Measurements from ENCODE around the gene PNMA8A. TPM values are rescaled to one million over a fixed set of nuclear protein-coding genes. Genes with fewer than 3 reads are reported as not detected.

The PNMA8A gene
- total and polyA plus RNA-seq, 2 experiments from 2014 or later, result 17.8 to 21.7 TPM

DNA sequence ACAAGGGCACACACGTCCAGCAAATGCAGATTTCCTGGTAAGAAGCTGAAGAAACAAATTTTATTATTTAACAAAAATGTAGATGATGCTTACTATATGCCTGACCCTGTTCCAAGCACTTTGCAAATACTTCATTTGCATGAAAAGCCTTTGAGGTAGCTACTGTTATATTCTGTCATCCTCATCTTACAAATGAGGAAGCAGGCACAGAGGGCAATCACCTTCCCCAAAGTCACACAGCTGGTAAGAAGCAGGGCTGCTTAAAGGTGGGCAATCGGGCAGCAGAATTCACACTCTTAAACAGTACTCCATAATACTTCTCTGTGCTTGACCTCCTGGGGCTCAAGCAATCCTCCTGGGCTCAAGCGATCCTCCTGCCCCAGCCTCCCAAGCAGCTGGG, 24.4 kb downstream of the PNMA8A start:
- TF ChIP-seq ZNF331 (CRISPR knock-in tag; IDR thresholded peaks at IDR 0.05; ENCODE audit: low read depth) (no peak), REST (IDR thresholded peaks at IDR 0.05; ENCODE audit: unreplicated experiment) (no peak), JUNB (IDR thresholded peaks at IDR 0.05; ENCODE audit: unreplicated experiment) (no peak), POLR2AphosphoS5 (IDR thresholded peaks at IDR 0.05; ENCODE audit: low read depth) (no peak), NANOG (IDR thresholded peaks at IDR 0.05; ENCODE audit: borderline replicate concordance) (no peak), CTCF (conservative IDR thresholded peaks at IDR 0.05; ENCODE audit: low read depth in 2 of 2) (no peak), EZH2 (IDR thresholded peaks at IDR 0.05; ENCODE audit: low read depth, unreplicated experiment) (no peak), ETS1 (IDR thresholded peaks at IDR 0.05) (no peak), STAT1 (IDR thresholded peaks at IDR 0.05; ENCODE audit: unreplicated experiment) (no peak), CREB1 (CRISPR knock-in tag; IDR thresholded peaks at IDR 0.05; ENCODE audit: low read depth) (no peak), ZNF114 (CRISPR knock-in tag; IDR thresholded peaks at IDR 0.05) (no peak), EZH2phosphoT487 (IDR thresholded peaks at IDR 0.05; ENCODE audit: unreplicated experiment) (no peak)
- TF ChIP-seq, protein P1, sequence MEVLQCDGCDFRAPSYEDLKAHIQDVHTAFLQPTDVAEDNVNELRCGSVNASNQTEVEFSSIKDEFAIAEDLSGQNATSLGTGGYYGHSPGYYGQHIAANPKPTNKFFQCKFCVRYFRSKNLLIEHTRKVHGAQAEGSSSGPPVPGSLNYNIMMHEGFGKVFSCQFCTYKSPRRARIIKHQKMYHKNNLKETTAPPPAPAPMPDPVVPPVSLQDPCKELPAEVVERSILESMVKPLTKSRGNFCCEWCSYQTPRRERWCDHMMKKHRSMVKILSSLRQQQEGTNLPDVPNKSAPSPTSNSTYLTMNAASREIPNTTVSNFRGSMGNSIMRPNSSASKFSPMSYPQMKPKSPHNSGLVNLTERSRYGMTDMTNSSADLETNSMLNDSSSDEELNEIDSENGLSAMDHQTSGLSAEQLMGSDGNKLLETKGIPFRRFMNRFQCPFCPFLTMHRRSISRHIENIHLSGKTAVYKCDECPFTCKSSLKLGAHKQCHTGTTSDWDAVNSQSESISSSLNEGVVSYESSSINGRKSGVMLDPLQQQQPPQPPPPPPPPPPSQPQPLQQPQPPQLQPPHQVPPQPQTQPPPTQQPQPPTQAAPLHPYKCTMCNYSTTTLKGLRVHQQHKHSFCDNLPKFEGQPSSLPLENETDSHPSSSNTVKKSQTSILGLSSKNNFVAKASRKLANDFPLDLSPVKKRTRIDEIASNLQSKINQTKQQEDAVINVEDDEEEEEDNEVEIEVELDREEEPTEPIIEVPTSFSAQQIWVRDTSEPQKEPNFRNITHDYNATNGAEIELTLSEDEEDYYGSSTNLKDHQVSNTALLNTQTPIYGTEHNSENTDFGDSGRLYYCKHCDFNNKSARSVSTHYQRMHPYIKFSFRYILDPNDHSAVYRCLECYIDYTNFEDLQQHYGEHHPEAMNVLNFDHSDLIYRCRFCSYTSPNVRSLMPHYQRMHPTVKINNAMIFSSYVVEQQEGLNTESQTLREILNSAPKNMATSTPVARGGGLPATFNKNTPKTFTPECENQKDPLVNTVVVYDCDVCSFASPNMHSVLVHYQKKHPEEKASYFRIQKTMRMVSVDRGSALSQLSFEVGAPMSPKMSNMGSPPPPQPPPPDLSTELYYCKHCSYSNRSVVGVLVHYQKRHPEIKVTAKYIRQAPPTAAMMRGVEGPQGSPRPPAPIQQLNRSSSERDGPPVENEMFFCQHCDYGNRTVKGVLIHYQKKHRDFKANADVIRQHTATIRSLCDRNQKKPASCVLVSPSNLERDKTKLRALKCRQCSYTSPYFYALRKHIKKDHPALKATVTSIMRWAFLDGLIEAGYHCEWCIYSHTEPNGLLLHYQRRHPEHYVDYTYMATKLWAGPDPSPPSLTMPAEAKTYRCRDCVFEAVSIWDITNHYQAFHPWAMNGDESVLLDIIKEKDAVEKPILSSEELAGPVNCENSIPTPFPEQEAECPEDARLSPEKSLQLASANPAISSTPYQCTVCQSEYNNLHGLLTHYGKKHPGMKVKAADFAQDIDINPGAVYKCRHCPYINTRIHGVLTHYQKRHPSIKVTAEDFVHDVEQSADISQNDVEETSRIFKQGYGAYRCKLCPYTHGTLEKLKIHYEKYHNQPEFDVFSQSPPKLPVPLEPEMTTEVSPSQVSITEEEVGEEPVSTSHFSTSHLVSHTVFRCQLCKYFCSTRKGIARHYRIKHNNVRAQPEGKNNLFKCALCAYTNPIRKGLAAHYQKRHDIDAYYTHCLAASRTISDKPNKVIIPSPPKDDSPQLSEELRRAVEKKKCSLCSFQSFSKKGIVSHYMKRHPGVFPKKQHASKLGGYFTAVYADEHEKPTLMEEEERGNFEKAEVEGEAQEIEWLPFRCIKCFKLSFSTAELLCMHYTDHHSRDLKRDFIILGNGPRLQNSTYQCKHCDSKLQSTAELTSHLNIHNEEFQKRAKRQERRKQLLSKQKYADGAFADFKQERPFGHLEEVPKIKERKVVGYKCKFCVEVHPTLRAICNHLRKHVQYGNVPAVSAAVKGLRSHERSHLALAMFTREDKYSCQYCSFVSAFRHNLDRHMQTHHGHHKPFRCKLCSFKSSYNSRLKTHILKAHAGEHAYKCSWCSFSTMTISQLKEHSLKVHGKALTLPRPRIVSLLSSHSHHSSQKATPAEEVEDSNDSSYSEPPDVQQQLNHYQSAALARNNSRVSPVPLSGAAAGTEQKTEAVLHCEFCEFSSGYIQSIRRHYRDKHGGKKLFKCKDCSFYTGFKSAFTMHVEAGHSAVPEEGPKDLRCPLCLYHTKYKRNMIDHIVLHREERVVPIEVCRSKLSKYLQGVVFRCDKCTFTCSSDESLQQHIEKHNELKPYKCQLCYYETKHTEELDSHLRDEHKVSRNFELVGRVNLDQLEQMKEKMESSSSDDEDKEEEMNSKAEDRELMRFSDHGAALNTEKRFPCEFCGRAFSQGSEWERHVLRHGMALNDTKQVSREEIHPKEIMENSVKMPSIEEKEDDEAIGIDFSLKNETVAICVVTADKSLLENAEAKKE (CRISPR knock-in tag; IDR thresholded peaks at IDR 0.05), result no peak
- Mint-ChIP-seq H3K4me3 (no peak overlapping the region), H3K9me3 (peaks cover 7% of the 10 kb centered on the region; the same call in 2 of the 3 replicates), H3K4me1 (no peaks in the 10 kb centered on the region), H3K36me3 (ENCODE audit: low read depth) (no peaks in the 10 kb centered on the region), H3K27me3 (ENCODE audit: insufficient read depth, low read depth, poor library complexity) (no peaks in the 10 kb centered on the region), H3K27ac (no peak overlapping the region)
- Histone ChIP-seq H3K79me2 (replicated peaks; ENCODE audit: insufficient read depth) (no peaks in the 10 kb centered on the region), H3K4me3 (no peak overlapping the region), H3K9me2 (ENCODE audit: insufficient read depth) (no peaks in the 10 kb centered on the region), H3K4me2 (no peak overlapping the region), H4K20me1 (replicated peaks; ENCODE audit: insufficient read depth) (no peaks in the 10 kb centered on the region; the same call in 1 of the 2 replicates), H3K4me1 (ENCODE audit: insufficient read depth) (no peaks in the 10 kb centered on the region), H2AFZ (no peak overlapping the region), H3F3A (replicated peaks; ENCODE audit: low read depth) (no peaks in the 10 kb centered on the region), H3K27ac (ENCODE audit: low read depth) (no peak overlapping the region), H3K36me3 (ENCODE audit: insufficient read depth) (no peaks in the 10 kb centered on the region), H3K27me3 (ENCODE audit: insufficient read depth) (no peaks in the 10 kb centered on the region)
- no peak for DNase-seq (ENCODE audit: low spot score)
- no peak for ATAC-seq
